HG02970 (cell line): Measurements from ENCODE around the gene RASA4B.
"Not testable (repeated sequence)": the region's sequence is repeated elsewhere in the genome, so short reads cannot be mapped to it uniquely, and the experiment has no call there.

Experiments used
- ATAC-seq: cut with Tn5 transposase; IDR thresholded peaks from one replicate; pipeline ENCODE4 v1.9.1; 2021; ENCODE audit warnings: mild to moderate bottlenecking, moderate library complexity, moderate number of reproducible peaks; ENCODE audit not compliant: unreplicated experiment, low FRiP score

Gene RASA4B

GRCh38 chr7:102474736-102475435, 42.7 kb downstream of the RASA4B start:
- not testable (repeated sequence) for ATAC-seq

- ATAC-seq: not testable (repeated sequence)
Measured at GRCh38 chr7:102474116-102474515, 43.5 kb downstream of the RASA4B start.

- no peak for ATAC-seq
Measured at GRCh38 chr7:102473271-102473991, 44.1 kb downstream of the RASA4B start.

- ATAC-seq: no peak
Measured at GRCh38 chr7:102472126-102473041, 45.2 kb downstream of the RASA4B start.

GRCh38 chr7:102471791-102472125, 45.8 kb downstream of the RASA4B start:
- no peak for ATAC-seq

GRCh38 chr7:102469972-102470825, 47.4 kb downstream of the RASA4B start:
- ATAC-seq: no peak

- ATAC-seq: no peak
Measured at GRCh38 chr7:102469351-102469971, 48.1 kb downstream of the RASA4B start.

- no peak for ATAC-seq
Measured at GRCh38 chr7:102468478-102469350, 48.9 kb downstream of the RASA4B start.

- no peak for ATAC-seq
Measured at GRCh38 chr7:102467581-102468477, 49.7 kb downstream of the RASA4B start.

GRCh38 chr7:102466097-102466496, 51.5 kb downstream of the RASA4B start:
- no peak for ATAC-seq

GRCh38 chr7:102464577-102465280, 52.8 kb downstream of the RASA4B start, which contains the start of the genes ALKBH4 and LRWD1:
Gene ALKBH4, minus strand, starts transcription at chr7:102464863. Its CDS starts 27 bp downstream, at chr7:102464836.
Gene LRWD1, plus strand, starts transcription at chr7:102464984. Its CDS starts 97 bp downstream, at chr7:102465081.
- peak; percentile 87 for ATAC-seq

- no peak for ATAC-seq
Measured at GRCh38 chr7:102463841-102464576, 53.6 kb downstream of the RASA4B start.

GRCh38 chr7:102460467-102460866, 57.1 kb downstream of the RASA4B start:
- ATAC-seq: no peak

- no peak for ATAC-seq
Measured at GRCh38 chr7:102459221-102459844, 58.2 kb downstream of the RASA4B start.

GRCh38 chr7:102457352-102457924, 60.1 kb downstream of the RASA4B start:
- no peak for ATAC-seq
